IMR-90 (cell line): ENCODE measurements around the gene DCLK1. TPM values are rescaled to one million over a fixed set of nuclear protein-coding genes. Genes with fewer than 3 reads are reported as not detected.

Experiments
- ATAC-seq: fragments of 200-7000 bp; cut with Tn5 transposase; 2 replicates; pipeline ENCODE4 v1.9.1; 2020; ENCODE audit warnings: low read depth, mild to moderate bottlenecking, moderate library complexity
- BruUV-seq: library from RNA; stranded (reverse); fragments of 400-500 nt; replicated peaks from 2 replicates; lab custom pipeline; 2021; lab: Mats Ljungman, UMichigan
- CTCF ChIA-PET: fragments of 300-600 bp; formaldehyde crosslinking; extraction: SDS; loops from one replicate; lab custom pipeline; 2021; ENCODE audit warnings: antibody characterized with exemption; lab: Yijun Ruan, JAX
- POLR2A ChIA-PET: fragments of 300-600 bp; sonication (Branson Sonifier 250); formaldehyde crosslinking; loops from one replicate; lab custom pipeline; 2022; ENCODE audit warnings: antibody characterized with exemption; ENCODE audit not compliant: unreplicated experiment; lab: Charles Lee
- DNase-seq: peaks from one replicate; pipeline ENCODE4 v3.0.0; 2013
- H2AFZ ChIP-seq: replicated peaks from 2 replicates; pipeline ENCODE3; 2013; ENCODE audit warnings: low read length, mild to moderate bottlenecking; ENCODE audit not compliant: poor library complexity
- H2AK5ac ChIP-seq: 2 replicates; pipeline ENCODE4 v1.6.1; 2013; ENCODE audit warnings: low read depth, low read length, inconsistent platforms
- H2AK9ac ChIP-seq: replicated peaks from 2 replicates; pipeline ENCODE3; 2013; ENCODE audit warnings: mild to moderate bottlenecking, low read depth, low read length, moderate library complexity; ENCODE audit not compliant: poor library complexity
- H2BK120ac ChIP-seq: 2 replicates; pipeline ENCODE4 v1.6.1; 2013; ENCODE audit warnings: low read depth, low read length, inconsistent platforms
- H2BK15ac ChIP-seq: 3 replicates; pipeline ENCODE4 v1.6.1; 2013; ENCODE audit warnings: low read depth, low read length, inconsistent platforms
- H2BK20ac ChIP-seq: 2 replicates; pipeline ENCODE4 v1.6.1; 2013; ENCODE audit warnings: low read depth, mild to moderate bottlenecking, inconsistent platforms, low read length, moderate library complexity
- H2BK5ac ChIP-seq: 2 replicates; pipeline ENCODE4 v1.6.1; 2013; ENCODE audit warnings: mild to moderate bottlenecking, low read depth, low read length, inconsistent platforms; ENCODE audit not compliant: poor library complexity, severe bottlenecking
- H3K14ac ChIP-seq: replicated peaks from 2 replicates; pipeline ENCODE4 v1.6.1; 2013; ENCODE audit warnings: low read depth, low read length, inconsistent platforms
- H3K18ac ChIP-seq: 2 replicates; pipeline ENCODE4 v1.6.1; 2013; ENCODE audit warnings: low read depth, low read length, control low read depth
- H3K23ac ChIP-seq: 2 replicates; pipeline ENCODE4 v1.6.1; 2013; ENCODE audit warnings: low read depth, low read length, inconsistent platforms
- H3K27ac ChIP-seq: 2 replicates; pipeline ENCODE4 v1.5.1; 2013; ENCODE audit warnings: mild to moderate bottlenecking, control low read depth, low read length; ENCODE audit not compliant: insufficient read depth
- H3K27me3 ChIP-seq: 2 replicates; pipeline ENCODE4 v1.6.1; 2013; ENCODE audit warnings: low read length; ENCODE audit not compliant: control insufficient read depth, insufficient read depth
- H3K36me3 ChIP-seq: 2 replicates; pipeline ENCODE4 v1.6.1; 2013; ENCODE audit warnings: low read length, mixed read lengths; ENCODE audit not compliant: control insufficient read depth, insufficient read depth
- H3K4ac ChIP-seq: 2 replicates; pipeline ENCODE4 v1.6.1; 2013; ENCODE audit warnings: low read depth, low read length, inconsistent platforms
- H3K4me1 ChIP-seq: 2 replicates; pipeline ENCODE4 v1.6.1; 2013; ENCODE audit warnings: low read length, mixed read lengths; ENCODE audit not compliant: control insufficient read depth, insufficient read depth
- H3K4me2 ChIP-seq: 2 replicates; pipeline ENCODE4 v1.6.1; 2013; ENCODE audit warnings: low read depth, mild to moderate bottlenecking, control low read depth, low read length, moderate library complexity
- H3K4me3 ChIP-seq: 2 replicates; pipeline ENCODE4 v1.5.1; 2013; ENCODE audit warnings: low read depth, mild to moderate bottlenecking, control low read depth, low read length, moderate library complexity; ENCODE audit not compliant: insufficient read depth
- H3K56ac ChIP-seq: 2 replicates; pipeline ENCODE4 v1.6.1; 2013; ENCODE audit warnings: low read length, inconsistent platforms; ENCODE audit not compliant: insufficient read depth; ENCODE audit errors: extremely low read depth
- H3K79me1 ChIP-seq, 2 experiments: 2 replicates each; pipeline ENCODE4 v1.6.1; 2013; ENCODE audit warnings: low read length in 2 of 2, inconsistent platforms in 1 of 2, low read depth in 1 of 2
- H3K9ac ChIP-seq: 2 replicates; pipeline ENCODE4 v1.6.1; 2013; ENCODE audit warnings: low read depth, low read length, control low read depth
- H3K9me1 ChIP-seq: 2 replicates; pipeline ENCODE4 v1.6.1; 2013; ENCODE audit warnings: low read length, inconsistent platforms; ENCODE audit not compliant: insufficient read depth
- H3K9me3 ChIP-seq: 2 replicates; pipeline ENCODE4 v1.6.1; 2013; ENCODE audit warnings: low read length; ENCODE audit not compliant: control insufficient read depth, insufficient read depth
- H4K20me1 ChIP-seq: 2 replicates; pipeline ENCODE4 v1.6.1; 2013; ENCODE audit warnings: low read length, inconsistent platforms; ENCODE audit not compliant: insufficient read depth
- H4K5ac ChIP-seq: 2 replicates; pipeline ENCODE4 v1.6.1; 2013; ENCODE audit warnings: mild to moderate bottlenecking, low read depth, low read length, control low read depth
- H4K8ac ChIP-seq, 2 experiments: 2 replicates each; pipeline ENCODE4 v1.6.1; 2013; ENCODE audit warnings: low read depth in 2 of 2, low read length in 2 of 2, control low read depth in 1 of 2, inconsistent platforms in 1 of 2
- H4K91ac ChIP-seq: 2 replicates; pipeline ENCODE4 v1.6.1; 2013; ENCODE audit warnings: low read depth, low read length, inconsistent platforms; ENCODE audit not compliant: insufficient read depth
- BHLHE40 ChIP-seq: fragments of 150-350 bp; IDR thresholded peaks from 2 replicates; pipeline ENCODE4 v1.6.1; 2016; ENCODE audit warnings: mild to moderate bottlenecking, low read depth, low read length
- CHD1 ChIP-seq: IDR thresholded peaks from 2 replicates; pipeline ENCODE4 v1.6.1; 2012; ENCODE audit warnings: low read depth, low read length, improper control_type of control experiment
- ELK1 ChIP-seq: fragments of 150-350 bp; IDR thresholded peaks from 2 replicates; pipeline ENCODE4 v1.6.1; 2016; ENCODE audit warnings: low read depth, mild to moderate bottlenecking, low read length, moderate library complexity, borderline replicate concordance
- RAD21 ChIP-seq: IDR thresholded peaks from 2 replicates; pipeline ENCODE4 v1.6.1; 2012; ENCODE audit warnings: low read length, improper control_type of control experiment
- WGBS, 2 experiments: methylation state at CpG; one replicate each; pipeline versions ENCODE4 v1.1.5 to v1.1.7; 2013; ENCODE audit warnings: missing lambda C conversion rate in 2 of 2; ENCODE audit not compliant: insufficient read length in 1 of 2; ENCODE audit errors: extremely low coverage in 2 of 2; 5-methylcytosine and 5-hydroxymethylcytosine counted together
- dilution Hi-C: fragments of 300-500 bp; cut with HindIII; formaldehyde crosslinking; loops from one replicate; pipeline ENCODE4 v1.14.3; 2018; ENCODE audit warnings: low sequenced_read_pairs; ENCODE audit not compliant: unreplicated experiment
- in situ Hi-C: fragments of 300-500 bp; cut with MboI; formaldehyde crosslinking; loops from 3 replicates; pipeline ENCODE4 v1.14.3; 2019; ENCODE audit warnings: low sequenced_read_pairs, inconsistent platforms, mixed read lengths
- intact Hi-C: fragments of 100-400 bp; cut with micrococcal nuclease; formaldehyde crosslinking; loops from 2 replicates; pipeline ENCODE4 v1.10.0; 2022
- polyA plus RNA-seq, 3 experiments: library from polyadenylated mRNA; depleted of rRNA; stranded (reverse); fragments of >200 nt; gene quantifications; 2 replicates each; pipeline ENCODE4 v1.2.3, GENCODE V29; 2012; ENCODE audit warnings: low replicate concordance in 1 of 3
- total RNA-seq: library from RNA; depleted of rRNA; stranded (reverse); fragments of >200 nt; gene quantifications from 2 replicates; pipeline ENCODE4 v1.2.3, GENCODE V29; 2012

Gene DCLK1
- total and polyA plus RNA-seq, 2 of the 4 experiments (the other 2 are of a cell fraction): under 0.01 to 0.02 TPM

GRCh38 chr13:35879111-35879510, 252.1 kb downstream of the DCLK1 start:
- BruUV-seq: no TSS peak
- H3K56ac ChIP-seq: no peak overlapping the region
- WGBS, 2 experiments: no CpG with 5 or more reads among the region's 4 CpGs
- H2BK20ac ChIP-seq: no peak overlapping the region
- intact Hi-C loops: no loop called here
- POLR2A ChIA-PET: no interaction called here
- no peaks in the 10 kb centered on the region for H3K27me3 ChIP-seq
- no peaks in the 10 kb centered on the region for H3K36me3 ChIP-seq
- H3K4me2 ChIP-seq: no peak overlapping the region
- H3K79me1 ChIP-seq: no peaks in the 10 kb centered on the region
- H4K20me1 ChIP-seq: no peaks in the 10 kb centered on the region
- no peak for DNase-seq
- no peak overlapping the region for H2BK5ac ChIP-seq
- no peaks in the 10 kb centered on the region; the same call in none of the 2 replicates for H3K4me1 ChIP-seq
- no peak overlapping the region for H4K5ac ChIP-seq
- no peak overlapping the region for H2AFZ ChIP-seq
- dilution Hi-C loops: no loop called here
- H3K14ac ChIP-seq: no peak overlapping the region
- TF ChIP-seq ELK1 (no peak), RAD21 (no peak), CHD1 (no peak), BHLHE40 (no peak)
- H2AK9ac ChIP-seq: no peak overlapping the region
- H3K9me1 ChIP-seq: peaks cover 5% of the 10 kb centered on the region; the same call in 1 of the 2 replicates
- no peak for ATAC-seq
- H3K4ac ChIP-seq: no peak overlapping the region
- no peak overlapping the region for H3K18ac ChIP-seq
- H3K23ac ChIP-seq: no peak overlapping the region
- no peak overlapping the region for H2AK5ac ChIP-seq
- H3K9me3 ChIP-seq: no peaks in the 10 kb centered on the region
- H3K9ac ChIP-seq: no peak overlapping the region
- in situ Hi-C loops: no loop called here
- no peak overlapping the region for H4K8ac ChIP-seq
- H4K91ac ChIP-seq: no peak overlapping the region
- CTCF ChIA-PET: interaction anchor here (0.6 kb wide), 1 partner anchor 61 kb away, joined by 6 read pairs; no protein-coding TSS in a partner anchor
- H3K4me3 ChIP-seq: no peak overlapping the region
- H3K27ac ChIP-seq: no peak overlapping the region
- H2BK15ac ChIP-seq: no peak overlapping the region
- no peak overlapping the region for H2BK120ac ChIP-seq
